ENCODE data around the gene HNRNPA2B1.

DNA sequence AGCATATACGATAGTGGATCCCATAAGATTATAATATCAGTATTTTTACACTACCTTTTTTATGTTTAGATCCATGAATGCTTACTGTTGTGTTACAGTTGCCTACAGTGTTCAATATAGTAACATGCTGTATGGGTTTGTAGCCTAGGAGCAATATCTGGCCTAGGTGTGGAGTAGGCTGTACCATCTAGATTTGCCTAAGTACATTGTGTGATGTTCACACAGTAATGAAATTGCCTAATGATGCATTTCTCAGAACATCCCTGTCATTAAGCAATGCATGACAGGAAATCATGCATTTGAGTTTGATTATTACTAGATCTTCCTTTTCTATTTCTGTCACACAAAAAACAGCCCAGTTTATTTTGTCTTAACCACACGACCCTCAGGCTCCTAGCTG is 15.5 kb upstream of the HNRNPA2B1 start:
- TF ChIP-seq, protein P1, sequence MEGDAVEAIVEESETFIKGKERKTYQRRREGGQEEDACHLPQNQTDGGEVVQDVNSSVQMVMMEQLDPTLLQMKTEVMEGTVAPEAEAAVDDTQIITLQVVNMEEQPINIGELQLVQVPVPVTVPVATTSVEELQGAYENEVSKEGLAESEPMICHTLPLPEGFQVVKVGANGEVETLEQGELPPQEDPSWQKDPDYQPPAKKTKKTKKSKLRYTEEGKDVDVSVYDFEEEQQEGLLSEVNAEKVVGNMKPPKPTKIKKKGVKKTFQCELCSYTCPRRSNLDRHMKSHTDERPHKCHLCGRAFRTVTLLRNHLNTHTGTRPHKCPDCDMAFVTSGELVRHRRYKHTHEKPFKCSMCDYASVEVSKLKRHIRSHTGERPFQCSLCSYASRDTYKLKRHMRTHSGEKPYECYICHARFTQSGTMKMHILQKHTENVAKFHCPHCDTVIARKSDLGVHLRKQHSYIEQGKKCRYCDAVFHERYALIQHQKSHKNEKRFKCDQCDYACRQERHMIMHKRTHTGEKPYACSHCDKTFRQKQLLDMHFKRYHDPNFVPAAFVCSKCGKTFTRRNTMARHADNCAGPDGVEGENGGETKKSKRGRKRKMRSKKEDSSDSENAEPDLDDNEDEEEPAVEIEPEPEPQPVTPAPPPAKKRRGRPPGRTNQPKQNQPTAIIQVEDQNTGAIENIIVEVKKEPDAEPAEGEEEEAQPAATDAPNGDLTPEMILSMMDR (IDR thresholded peaks at IDR 0.05), result no peak
- TF ChIP-seq POLR2A (IDR thresholded peaks at IDR 0.05), result no peak

Measured in esophagus squamous epithelium (tissue), 4 donors.